ENCODE measurements around the gene ANXA4. TPM values are rescaled to one million over a fixed set of nuclear protein-coding genes. Genes with fewer than 3 reads are reported as not detected.

Gene ANXA4
- total RNA-seq, 4 donors from 2014 or later = 24.8 to 66.4 (median 43.6) TPM

DNA sequence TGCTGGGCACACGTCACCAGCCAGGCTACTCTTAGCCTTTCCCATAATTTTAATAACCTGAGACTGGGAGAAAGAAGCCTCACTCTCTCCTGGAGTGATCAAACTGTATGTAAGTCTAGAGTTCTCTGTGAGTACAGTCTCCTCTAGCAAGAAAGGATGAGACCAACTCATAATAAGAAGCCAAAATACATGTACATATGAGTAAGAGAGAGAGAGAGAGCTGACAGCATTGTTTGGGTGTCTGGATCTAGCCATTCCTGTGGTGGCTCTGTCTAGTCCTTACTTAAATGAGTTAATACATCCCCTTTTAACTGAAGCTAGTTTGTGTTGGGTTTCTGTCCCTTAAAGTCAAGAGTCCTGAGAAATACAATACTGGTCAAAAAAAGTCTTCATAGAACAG lies 26.0 kb upstream of the ANXA4 start:
- intact Hi-C loops (cut with DNase I) = loop anchor here (10.0 kb wide), 2 partner anchors 71 to 331 kb away; partner anchors contain the start of genes AAK1 and GFPT1
- H3K27ac ChIP-seq = no peak overlapping the region
- no peaks in the 10 kb centered on the region for H3K27me3 ChIP-seq
- no peak for TF ChIP-seq POLR2A (IDR thresholded peaks at IDR 0.05)
- TF ChIP-seq, protein P1, sequence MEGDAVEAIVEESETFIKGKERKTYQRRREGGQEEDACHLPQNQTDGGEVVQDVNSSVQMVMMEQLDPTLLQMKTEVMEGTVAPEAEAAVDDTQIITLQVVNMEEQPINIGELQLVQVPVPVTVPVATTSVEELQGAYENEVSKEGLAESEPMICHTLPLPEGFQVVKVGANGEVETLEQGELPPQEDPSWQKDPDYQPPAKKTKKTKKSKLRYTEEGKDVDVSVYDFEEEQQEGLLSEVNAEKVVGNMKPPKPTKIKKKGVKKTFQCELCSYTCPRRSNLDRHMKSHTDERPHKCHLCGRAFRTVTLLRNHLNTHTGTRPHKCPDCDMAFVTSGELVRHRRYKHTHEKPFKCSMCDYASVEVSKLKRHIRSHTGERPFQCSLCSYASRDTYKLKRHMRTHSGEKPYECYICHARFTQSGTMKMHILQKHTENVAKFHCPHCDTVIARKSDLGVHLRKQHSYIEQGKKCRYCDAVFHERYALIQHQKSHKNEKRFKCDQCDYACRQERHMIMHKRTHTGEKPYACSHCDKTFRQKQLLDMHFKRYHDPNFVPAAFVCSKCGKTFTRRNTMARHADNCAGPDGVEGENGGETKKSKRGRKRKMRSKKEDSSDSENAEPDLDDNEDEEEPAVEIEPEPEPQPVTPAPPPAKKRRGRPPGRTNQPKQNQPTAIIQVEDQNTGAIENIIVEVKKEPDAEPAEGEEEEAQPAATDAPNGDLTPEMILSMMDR (IDR thresholded peaks at IDR 0.05) = no peak
- peaks cover 8 to 34% (median 17%) of the 10 kb centered on the region in 3 donors for H3K4me1 ChIP-seq
- H3K9me3 ChIP-seq = no peaks in the 10 kb centered on the region
- H3K4me3 ChIP-seq = no peak overlapping the region
- no peak for DNase-seq
- no peaks in the 10 kb centered on the region for H3K36me3 ChIP-seq
- 100% methylated on average over 1 of the region's 1 CpG for WGBS, 2 donors

DNA sequence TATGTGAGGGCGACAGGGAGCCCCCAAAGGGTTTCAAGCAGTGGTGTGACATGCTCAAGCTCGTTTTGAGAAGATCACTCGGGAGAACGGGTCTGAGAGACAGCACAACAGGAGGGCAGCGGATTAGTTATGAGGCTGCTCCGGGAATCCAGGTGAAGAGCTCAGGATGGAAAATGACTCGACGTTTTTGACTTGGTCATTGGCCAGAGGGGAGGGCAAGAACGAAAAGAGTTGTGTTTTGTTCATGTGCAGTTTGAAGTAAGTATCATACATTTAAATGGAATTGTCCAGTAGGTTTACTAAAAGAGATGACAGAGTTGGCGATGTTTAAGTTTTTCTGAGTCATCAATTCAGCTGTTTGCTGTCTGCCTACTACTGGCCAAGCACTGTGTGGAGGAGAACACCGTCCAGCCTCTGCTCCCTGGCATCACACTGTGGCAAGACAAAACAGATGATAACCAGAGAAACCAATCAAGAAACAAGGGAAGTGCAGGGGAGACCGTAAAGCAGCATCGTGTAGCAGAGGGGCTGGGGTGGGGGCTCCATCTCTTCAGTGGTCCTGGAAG lies 25.3 kb upstream of the ANXA4 start:
- Histone ChIP-seq H3K9me3 (no peaks in the 10 kb centered on the region), H3K27ac (no peak overlapping the region), H3K27me3 (no peaks in the 10 kb centered on the region), H3K4me3 (no peak overlapping the region), H3K4me1 (peaks cover 8 to 34% (median 17%) of the 10 kb centered on the region in 3 donors), H3K36me3 (no peaks in the 10 kb centered on the region)
- no peak for TF ChIP-seq POLR2A (IDR thresholded peaks at IDR 0.05)
- TF ChIP-seq, protein P1 (IDR thresholded peaks at IDR 0.05) = no peak
- intact Hi-C loops (cut with DNase I) = loop anchor here (10.0 kb wide), 2 partner anchors 72 to 332 kb away; partner anchors contain the start of genes AAK1 and GFPT1
- WGBS, 2 donors = 55 to 60% methylated on average over 13 of the region's 13 CpGs
- no peak for DNase-seq

DNA sequence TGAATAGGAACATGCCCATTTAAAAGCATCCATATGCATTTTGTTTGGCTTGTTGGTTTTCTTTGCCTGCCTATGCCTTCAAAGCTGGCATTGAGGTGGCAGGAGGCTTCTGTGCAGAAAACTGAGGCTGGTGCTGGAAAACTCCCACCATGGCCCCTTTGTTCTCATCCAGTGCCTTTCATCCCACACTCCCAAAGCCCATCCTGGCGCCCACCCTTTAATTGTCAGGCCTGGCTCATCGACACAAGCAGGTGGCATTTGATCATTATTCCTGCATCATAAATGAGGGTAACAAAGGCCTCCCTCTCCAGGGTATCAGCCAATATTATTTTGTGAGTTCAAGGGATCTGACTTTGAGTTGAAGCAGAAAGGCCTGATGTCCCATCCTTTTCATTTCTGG lies 24.7 kb upstream of the ANXA4 start:
- 95 to 96% methylated on average over 2 of the region's 2 CpGs for WGBS, 2 donors
- Histone ChIP-seq H3K36me3 (no peaks in the 10 kb centered on the region), H3K4me1 (peaks cover 8 to 34% (median 17%) of the 10 kb centered on the region in 3 donors), H3K27ac (no peak overlapping the region), H3K4me3 (no peak overlapping the region), H3K9me3 (no peaks in the 10 kb centered on the region), H3K27me3 (no peaks in the 10 kb centered on the region)
- DNase-seq = no peak
- intact Hi-C loops (cut with DNase I) = loop anchor here (10.0 kb wide), 2 partner anchors 72 to 332 kb away; partner anchors contain the start of genes AAK1 and GFPT1
- no peak for TF ChIP-seq POLR2A (IDR thresholded peaks at IDR 0.05)
- TF ChIP-seq, protein P1 (IDR thresholded peaks at IDR 0.05) = no peak

DNA sequence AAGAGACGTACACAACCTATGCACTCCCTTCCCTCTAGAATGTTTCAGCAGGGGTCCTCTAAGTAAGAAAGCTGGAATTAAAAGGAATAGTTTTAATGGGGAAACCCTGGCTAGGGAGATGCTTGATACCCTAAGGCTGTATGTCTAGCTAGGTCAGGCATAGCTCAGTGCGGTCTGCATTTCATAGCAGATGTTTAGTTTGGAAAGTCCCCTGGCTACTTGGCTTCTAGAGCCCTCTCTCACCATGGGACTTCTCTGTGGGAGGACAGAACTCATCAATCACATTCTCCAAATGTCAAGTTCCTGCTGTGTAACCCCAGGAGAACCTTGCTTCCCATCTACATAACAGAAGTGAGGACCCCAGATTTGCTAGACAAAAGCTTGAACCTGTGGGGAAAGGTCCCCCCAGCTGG lies 24.1 kb upstream of the ANXA4 start:
- H3K4me1 ChIP-seq = peaks cover 8 to 34% (median 17%) of the 10 kb centered on the region in 3 donors
- H3K4me3 ChIP-seq = no peak overlapping the region
- no peaks in the 10 kb centered on the region for H3K9me3 ChIP-seq
- no peak for TF ChIP-seq POLR2A (IDR thresholded peaks at IDR 0.05)
- TF ChIP-seq, protein P1 (IDR thresholded peaks at IDR 0.05) = no peak
- H3K27ac ChIP-seq = no peak overlapping the region
- intact Hi-C loops (cut with DNase I) = loop anchor here (10.0 kb wide), 2 partner anchors 73 to 333 kb away; partner anchors contain the start of genes AAK1 and GFPT1
- H3K27me3 ChIP-seq = no peaks in the 10 kb centered on the region
- WGBS, 2 donors = 27 to 38% methylated on average over 1 to 2 of the region's 2 CpGs
- no peak for DNase-seq
- H3K36me3 ChIP-seq = no peaks in the 10 kb centered on the region

DNA sequence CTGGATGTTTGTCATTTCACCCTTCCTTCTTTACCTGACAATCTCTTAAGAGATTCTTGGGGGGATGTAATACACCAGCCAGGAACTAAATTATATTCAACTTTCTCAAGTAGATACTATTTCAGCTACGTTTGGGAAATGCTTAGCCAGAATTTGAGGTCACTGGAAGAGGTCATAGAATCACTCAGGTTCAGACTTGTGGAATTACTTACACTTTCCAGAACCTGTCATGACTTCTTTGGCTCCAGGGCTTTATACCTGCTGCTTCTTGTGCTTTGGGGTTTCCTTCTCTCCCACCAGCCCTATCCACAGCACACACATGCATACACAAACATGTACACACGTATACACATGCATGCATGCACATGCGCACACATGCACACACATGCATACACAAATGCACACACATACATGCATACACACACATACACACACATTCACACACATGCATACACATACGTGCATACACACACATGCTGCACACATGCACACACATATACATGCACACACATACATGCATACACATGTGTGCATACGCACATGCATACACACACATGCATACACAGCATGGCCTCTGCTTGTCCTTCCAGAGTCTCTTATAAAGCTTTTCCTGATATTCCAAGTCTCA lies 23.5 kb upstream of the ANXA4 start:
- no peaks in the 10 kb centered on the region for H3K36me3 ChIP-seq
- intact Hi-C loops (cut with DNase I) = loop anchor here (10.0 kb wide), 2 partner anchors 74 to 334 kb away; partner anchors contain the start of genes AAK1 and GFPT1
- no peak for DNase-seq
- TF ChIP-seq, protein P1 (IDR thresholded peaks at IDR 0.05) = no peak
- TF ChIP-seq POLR2A (IDR thresholded peaks at IDR 0.05) = no peak
- no peak overlapping the region for H3K27ac ChIP-seq
- H3K9me3 ChIP-seq = no peaks in the 10 kb centered on the region
- H3K27me3 ChIP-seq = no peaks in the 10 kb centered on the region
- 49 to 56% methylated on average over 5 of the region's 5 CpGs for WGBS, 2 donors
- H3K4me3 ChIP-seq = no peak overlapping the region
- peaks cover 8 to 34% (median 17%) of the 10 kb centered on the region in 3 donors for H3K4me1 ChIP-seq

All from esophagus squamous epithelium (tissue), 5 donors.